Eye (tissue), 1 donor: Measurements from ENCODE around the gene MRPL44.

Experiments
- DNase-seq: peaks from one replicate; pipeline ENCODE4 v3.0.0-alpha.2; 2015

Gene MRPL44

DNA sequence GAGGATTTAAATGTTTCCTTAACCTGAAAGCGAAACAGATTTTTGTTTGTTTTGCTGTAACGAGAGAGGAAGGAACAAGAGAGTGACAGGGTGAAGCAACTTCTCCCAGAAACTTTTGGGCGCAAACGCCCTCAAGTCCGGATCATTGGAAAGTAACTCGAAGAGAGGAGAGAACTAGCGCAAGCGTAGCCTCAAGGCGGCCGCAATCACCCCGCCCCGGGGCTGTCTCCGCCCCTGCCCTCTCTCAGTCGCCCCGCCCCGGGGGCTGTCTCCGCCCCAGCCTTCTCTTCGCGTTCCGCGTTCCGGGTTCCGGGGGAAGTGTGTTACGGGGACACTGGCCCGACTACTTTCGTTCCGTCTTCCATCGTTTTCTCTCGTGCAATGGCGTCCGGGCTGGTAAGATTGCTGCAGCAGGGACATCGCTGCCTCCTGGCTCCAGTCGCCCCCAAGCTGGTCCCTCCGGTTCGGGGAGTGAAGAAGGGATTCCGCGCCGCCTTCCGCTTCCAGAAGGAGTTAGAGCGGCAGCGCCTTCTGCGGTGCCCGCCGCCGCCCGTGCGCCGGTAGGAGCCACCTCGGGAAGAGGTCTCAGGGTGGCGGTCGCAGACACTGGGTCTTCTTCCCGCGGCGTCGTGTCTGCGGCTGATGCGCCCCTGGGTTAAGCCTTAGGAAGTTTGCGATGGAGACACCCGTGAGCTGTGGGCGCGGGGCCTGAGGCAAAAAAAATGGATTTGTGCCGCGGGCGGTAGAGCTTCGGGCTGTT is at the start of gene MRPL44:
MRPL44 (plus strand) TSS at position 372 of the 760 bp plus-strand sequence; CDS start at position 382, 10 bp downstream.
- DNase-seq = peak; percentile 99

GRCh38 chr2:223908304-223908998 is 48.8 kb upstream of the MRPL44 start:
- no peak for DNase-seq

DNA sequence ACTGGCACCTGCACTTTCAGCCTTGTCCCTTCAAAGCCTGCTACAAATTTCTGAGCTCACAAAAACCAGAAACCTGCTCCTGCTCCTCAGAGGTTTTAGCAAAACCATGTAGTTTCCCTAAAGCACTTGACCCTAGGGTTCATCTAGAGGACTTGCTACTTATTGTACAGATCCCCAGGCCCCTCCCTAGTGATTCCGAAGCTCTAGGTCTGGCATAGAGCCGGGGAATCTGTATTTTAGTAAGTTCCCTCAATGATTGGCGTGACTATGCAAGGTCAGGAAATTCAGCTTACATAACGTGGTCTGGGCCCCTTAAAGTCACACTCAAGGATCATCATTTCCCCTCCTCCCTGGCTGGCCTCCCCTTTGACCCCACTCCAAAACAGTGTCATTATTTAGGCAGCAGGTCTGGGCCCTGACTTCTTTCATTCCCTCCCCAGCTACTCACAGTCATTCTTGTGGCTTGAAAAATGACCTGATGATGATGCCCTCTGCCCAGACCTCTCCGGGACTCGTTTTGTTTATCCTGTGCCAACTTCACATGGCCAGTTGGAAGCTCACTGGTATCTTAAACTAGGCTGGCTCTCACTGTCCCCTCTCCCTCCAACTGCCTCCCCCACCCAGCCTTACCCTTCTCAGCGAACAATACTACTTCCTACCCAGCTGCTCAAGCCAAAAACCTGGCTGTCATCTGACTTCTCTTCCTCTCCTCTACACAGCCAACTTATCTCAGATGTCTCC is 48.1 kb upstream of the MRPL44 start:
- no peak for DNase-seq

- DNase-seq = no peak
These were observed 42.9 kb upstream of the MRPL44 start for GRCh38 chr2:223914324-223914723.

GRCh38 chr2:223915071-223915470 is 42.2 kb upstream of the MRPL44 start:
- no peak for DNase-seq

- no peak for DNase-seq
These were observed 40.9 kb upstream of the MRPL44 start for GRCh38 chr2:223916181-223916920.

GRCh38 chr2:223918671-223919134 is 38.6 kb upstream of the MRPL44 start:
- DNase-seq = no peak

DNA sequence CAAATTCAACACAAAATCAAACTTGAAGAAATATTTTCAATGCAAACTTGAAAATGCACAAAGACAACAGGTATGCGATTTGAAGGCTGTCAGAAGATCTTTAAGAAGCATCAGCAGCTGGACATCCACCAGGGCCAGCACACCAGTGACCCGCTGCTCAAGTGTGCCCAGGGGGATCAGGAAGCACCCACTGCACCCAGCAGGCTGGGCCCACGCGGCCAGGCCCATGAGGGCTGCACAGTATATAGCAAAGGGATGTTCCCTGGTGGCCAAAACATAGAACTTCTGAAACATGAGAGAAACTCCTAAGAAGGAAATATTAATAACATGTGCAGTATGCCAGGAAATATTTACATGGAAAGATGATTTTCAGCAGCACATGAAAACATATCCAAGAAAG is 37.2 kb upstream of the MRPL44 start:
- DNase-seq = no peak

DNA sequence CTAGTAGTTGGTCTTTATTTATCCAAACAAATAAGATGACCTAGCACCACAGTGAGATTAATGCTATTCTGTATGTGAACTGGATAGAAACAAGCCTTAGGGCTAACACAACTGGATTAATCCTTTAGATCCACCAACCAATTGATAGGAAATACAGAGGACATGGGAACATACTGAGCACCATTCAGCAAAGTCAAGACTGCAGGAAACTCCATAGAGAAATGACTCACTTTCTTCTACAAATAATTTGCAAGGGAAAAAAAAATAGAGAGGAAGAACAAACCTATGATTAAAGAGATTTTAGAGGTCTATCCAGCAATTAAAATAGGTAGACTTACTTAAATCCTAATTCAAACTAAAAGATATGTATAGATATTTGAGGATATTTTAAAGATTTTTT is 36.1 kb upstream of the MRPL44 start:
- no peak for DNase-seq

- no peak for DNase-seq
These were observed 35.0 kb upstream of the MRPL44 start for GRCh38 chr2:223922308-223922707.

- DNase-seq = no peak
These were observed 33.3 kb upstream of the MRPL44 start for GRCh38 chr2:223923976-223924375.

DNA sequence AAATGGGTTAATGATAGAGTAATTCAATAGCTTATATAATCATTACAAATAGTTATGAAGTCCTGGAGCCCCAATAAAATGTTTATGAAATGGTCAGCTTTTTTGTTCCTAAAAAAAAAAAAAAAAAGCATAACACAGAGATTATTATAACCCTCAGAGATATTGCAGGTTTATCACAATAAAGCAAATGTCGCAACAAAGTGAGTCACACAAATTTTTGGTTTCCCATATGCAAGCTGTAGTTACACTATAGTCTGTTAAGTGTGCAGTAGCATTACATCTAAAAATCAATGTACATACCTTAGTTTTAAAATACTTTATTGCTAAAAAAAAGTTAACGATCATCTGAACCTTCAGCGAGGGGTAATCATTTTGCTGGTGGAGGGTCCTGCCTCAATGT is 32.2 kb upstream of the MRPL44 start:
- no peak for DNase-seq

DNA sequence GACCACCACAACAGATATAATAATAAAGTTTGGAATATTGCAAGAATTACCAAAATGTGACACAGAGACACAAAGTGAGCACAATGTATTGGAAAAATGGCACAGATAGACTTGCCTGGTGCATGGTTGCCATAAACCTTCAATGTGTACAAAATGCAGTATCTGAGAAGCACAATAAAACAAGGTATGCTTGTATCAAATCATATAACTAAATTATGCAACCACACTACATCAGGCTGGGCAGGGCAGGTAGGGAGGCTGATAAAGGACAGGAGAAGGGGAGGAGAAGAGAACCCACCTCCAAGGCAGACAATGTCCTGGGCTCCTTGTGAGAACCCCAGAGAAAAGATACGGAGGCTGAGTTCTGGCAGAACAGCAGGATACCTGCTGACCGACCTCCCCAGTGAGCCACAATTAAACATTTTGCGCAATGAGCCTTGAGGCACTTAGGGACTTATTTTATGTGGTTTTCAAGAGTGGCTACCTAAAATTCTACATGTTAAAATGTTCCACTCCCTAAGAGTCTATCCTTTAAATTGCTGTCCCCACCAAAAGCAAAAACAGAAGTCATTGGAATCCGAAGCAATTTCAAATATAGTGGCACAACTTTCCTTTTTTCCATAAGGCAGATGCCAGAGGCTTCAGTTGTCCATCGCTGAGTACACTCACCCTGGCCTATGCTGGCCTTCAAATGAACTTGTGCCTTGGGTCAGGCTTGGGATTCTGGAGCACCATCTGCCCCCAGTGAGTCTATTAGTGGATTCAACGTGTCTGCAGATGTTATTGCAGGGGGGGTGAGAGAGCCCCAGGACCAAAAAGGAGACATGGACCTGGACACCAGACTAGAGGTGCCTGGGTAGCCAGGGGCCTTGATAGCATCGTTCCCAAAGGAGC is 28.9 kb upstream of the MRPL44 start:
- DNase-seq = no peak

GRCh38 chr2:223929571-223930102 is 27.6 kb upstream of the MRPL44 start:
- no peak for DNase-seq

- DNase-seq = no peak
These were observed 26.9 kb upstream of the MRPL44 start for GRCh38 chr2:223930103-223930976.

- no peak for DNase-seq
These were observed 24.2 kb upstream of the MRPL44 start for GRCh38 chr2:223932816-223933800.

DNA sequence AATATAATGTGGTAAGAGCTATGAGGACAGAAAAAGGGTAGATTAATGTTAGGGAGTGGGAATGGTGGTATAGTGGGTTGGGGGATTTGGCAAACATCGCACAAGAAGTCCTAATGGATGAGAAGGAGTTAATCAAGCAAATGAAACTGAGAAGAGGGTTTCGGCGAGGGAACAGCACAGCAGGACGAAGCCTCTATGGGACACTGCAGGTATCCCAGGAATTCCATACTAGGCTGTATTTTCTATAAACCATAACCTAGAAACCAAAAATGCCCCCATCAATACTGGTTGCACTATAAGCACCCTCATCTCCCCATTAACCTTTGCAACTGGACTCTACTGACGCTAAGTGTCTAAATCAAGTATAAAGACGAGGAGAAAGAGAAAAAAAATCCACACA is 22.4 kb upstream of the MRPL44 start:
- no peak for DNase-seq

- no peak for DNase-seq
These were observed 21.7 kb upstream of the MRPL44 start for GRCh38 chr2:223935459-223936125.
